DMS 273 treated with DMSO at 0.1 percent for 48 hours (cell line): Measurements from ENCODE around the gene MAZ.
"Not testable (repeated sequence)": the region's sequence is repeated elsewhere in the genome, so short reads cannot be mapped to it uniquely, and the experiment has no call there.

ENCODE experiments used
- DNase-seq: peaks from one replicate; lab custom pipeline; 2025; lab: John Stamatoyannopoulos, UW

Gene MAZ

GRCh38 chr16:29825145-29826044, 19.1 kb downstream of the MAZ start:
- DNase-seq, result peak; percentile 94

GRCh38 chr16:29826342-29826695, 20.0 kb downstream of the MAZ start:
- DNase-seq, result no peak

GRCh38 chr16:29830774-29831173, 24.4 kb downstream of the MAZ start:
- no peak for DNase-seq

GRCh38 chr16:29831490-29831889, 25.2 kb downstream of the MAZ start:
- no peak for DNase-seq

GRCh38 chr16:29833219-29833618, 26.9 kb downstream of the MAZ start:
- not testable (repeated sequence) for DNase-seq

- no peak for DNase-seq
Measured at GRCh38 chr16:29834079-29834478, 27.8 kb downstream of the MAZ start.

GRCh38 chr16:29835926-29836325, 29.6 kb downstream of the MAZ start:
- DNase-seq, result no peak

GRCh38 chr16:29836623-29837022, 30.3 kb downstream of the MAZ start:
- no peak for DNase-seq

- no peak for DNase-seq
Measured at GRCh38 chr16:29837841-29838240, 31.5 kb downstream of the MAZ start.

GRCh38 chr16:29839822-29840221, 33.5 kb downstream of the MAZ start:
- no peak for DNase-seq

- DNase-seq, result no peak
Measured at GRCh38 chr16:29840240-29840639, 33.9 kb downstream of the MAZ start.

GRCh38 chr16:29841631-29842030, 35.3 kb downstream of the MAZ start:
- DNase-seq, result no peak

GRCh38 chr16:29842732-29843346, 36.5 kb downstream of the MAZ start:
- no peak for DNase-seq

- DNase-seq, result no peak
Measured at GRCh38 chr16:29843931-29844330, 37.6 kb downstream of the MAZ start.

GRCh38 chr16:29844575-29845331, 38.4 kb downstream of the MAZ start:
- no peak for DNase-seq

- DNase-seq, result no peak
Measured at GRCh38 chr16:29845656-29846055, 39.3 kb downstream of the MAZ start.

GRCh38 chr16:29848420-29849297, 42.3 kb downstream of the MAZ start:
- DNase-seq, result peak; percentile 16

- no peak for DNase-seq
Measured at GRCh38 chr16:29849505-29849904, 43.2 kb downstream of the MAZ start.

- no peak for DNase-seq
Measured at GRCh38 chr16:29850998-29851397, 44.7 kb downstream of the MAZ start.

- DNase-seq, result no peak
Measured at GRCh38 chr16:29852654-29853053, 46.3 kb downstream of the MAZ start.

- DNase-seq, result no peak
Measured at GRCh38 chr16:29854520-29855100, 48.3 kb downstream of the MAZ start.
